ENCODE results near the gene KDM1A. TPM values are rescaled to one million over a fixed set of nuclear protein-coding genes. Genes with fewer than 3 reads are reported as not detected.

KDM1A gene
- total and polyA plus RNA-seq, 4 donors: 7.4 to 46.7 (median 21.5) TPM

- no peaks in the 10 kb centered on the region for H3K36me3 ChIP-seq (ENCODE audit: control insufficient read depth in 4 of 4, insufficient read depth in 3 of 4, low read depth in 1 of 4, low read length in 3 of 4)
- H3K27me3 ChIP-seq (ENCODE audit: control insufficient read depth in 4 of 4, insufficient read depth in 4 of 4, low read length in 3 of 4): no peaks in the 10 kb centered on the region
- WGBS: 92% methylated on average over 3 of the region's 3 CpGs
- DNase-seq (ENCODE audit: low spot score): no peak
- H3K27ac ChIP-seq (ENCODE audit: low read depth in 1 of 2, low read length in 2 of 2): no peak overlapping the region
- H3K4me1 ChIP-seq (ENCODE audit: control insufficient read depth in 4 of 4, insufficient read depth in 4 of 4, low read length in 3 of 4): peaks cover 0 to 11% (median 3%) of the 10 kb centered on the region in 4 donors
- H3K9ac ChIP-seq (ENCODE audit: low read depth in 1 of 2, low read length in 2 of 2): no peak overlapping the region
- no peak for TF ChIP-seq MAX (IDR thresholded peaks at IDR 0.05)
- TF ChIP-seq EGR1 (IDR thresholded peaks at IDR 0.05; ENCODE audit: low read depth in 2 of 2): no peak
- TF ChIP-seq NR2F2 (IDR thresholded peaks at IDR 0.05): no peak
- TF ChIP-seq CTCF (IDR thresholded peaks at IDR 0.05; ENCODE audit: low read depth, low read length, missing input control): no peak
- TF ChIP-seq JUND (IDR thresholded peaks at IDR 0.05): no peak
- no peak for TF ChIP-seq REST (IDR thresholded peaks at IDR 0.05)
- no peak for TF ChIP-seq HNF4G (IDR thresholded peaks at IDR 0.05)
- no peak for TF ChIP-seq FOXA1 (IDR thresholded peaks at IDR 0.05)
- no peak for TF ChIP-seq YY1 (IDR thresholded peaks at IDR 0.05)
- TF ChIP-seq RXRA (IDR thresholded peaks at IDR 0.05): no peak
- no peak for TF ChIP-seq GABPA (IDR thresholded peaks at IDR 0.05 in 1 of 2, conservative IDR thresholded peaks at IDR 0.05 in 1 of 2)
- no peak for TF ChIP-seq TAF1 (conservative IDR thresholded peaks at IDR 0.05)
- TF ChIP-seq SP1 (IDR thresholded peaks at IDR 0.05): no peak
- no peak for TF ChIP-seq ATF3 (IDR thresholded peaks at IDR 0.05)
- no peak for TF ChIP-seq FOXA2 (IDR thresholded peaks at IDR 0.05)
- no peak for TF ChIP-seq RAD21 (IDR thresholded peaks at IDR 0.05)
- TF ChIP-seq HNF4A (conservative IDR thresholded peaks at IDR 0.05): no peak
- no peak for TF ChIP-seq ZBTB33 (IDR thresholded peaks at IDR 0.05)
- H3K9me3 ChIP-seq (ENCODE audit: control insufficient read depth in 4 of 4, low read length in 3 of 4): no peaks in the 10 kb centered on the region
- no peak overlapping the region for H3K4me3 ChIP-seq (ENCODE audit: low read depth in 1 of 3, low read length in 3 of 3)
These were observed 107.5 kb downstream of the KDM1A start for GRCh38 chr1:23126801-23127200.
